Measurements from ENCODE around the gene ANO10. TPM values are rescaled to one million over a fixed set of nuclear protein-coding genes. Genes with fewer than 3 reads are reported as not detected.

Gene ANO10
- total and polyA plus RNA-seq, 2 of the 8 experiments (the other 6 are each of a cell fraction or from before 2014, with no cell fraction given), result 38.0 to 53.2 TPM

DNA sequence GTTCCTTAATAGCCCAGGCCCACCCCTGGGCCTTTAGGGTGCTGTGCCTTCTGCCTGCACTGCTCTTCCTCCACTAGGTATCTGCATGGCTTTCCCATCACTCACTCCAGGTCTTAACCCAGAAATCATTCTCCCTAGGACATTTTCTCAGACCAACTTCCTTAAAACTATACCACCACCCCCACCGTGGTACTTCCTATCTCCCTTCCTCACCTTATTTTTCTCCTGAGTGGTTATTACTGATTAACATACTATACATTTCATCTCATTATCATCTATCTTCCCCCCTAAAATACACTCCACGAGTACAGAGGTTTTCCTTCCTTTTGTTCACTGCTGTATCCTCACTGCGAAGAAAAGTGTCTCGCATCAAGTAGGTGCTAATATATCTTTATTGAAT, 115.2 kb downstream of the ANO10 start:
- H3K79me2 ChIP-seq (ENCODE audit: control insufficient read depth in 1 of 2, insufficient read depth in 2 of 2, low read length in 2 of 2), result no peaks in the 10 kb centered on the region
- no peak overlapping the region for H4K5ac ChIP-seq (ENCODE audit: insufficient read length, low read depth, low read length)
- no peaks in the 10 kb centered on the region for H3K4me1 ChIP-seq (replicated peaks in 1 of 4; ENCODE audit: control insufficient read depth in 3 of 4, insufficient read depth in 4 of 4, low read length in 3 of 4)
- no peak overlapping the region for H3K9ac ChIP-seq (replicated peaks in 1 of 4; ENCODE audit: extremely low read depth in 1 of 4, low read depth in 3 of 4, low read length in 3 of 4)
- no peaks in the 10 kb centered on the region for H3K79me1 ChIP-seq (ENCODE audit: low read depth, low read length)
- H2AFZ ChIP-seq (ENCODE audit: low read length), result no peak overlapping the region
- no peaks in the 10 kb centered on the region for H3K23me2 ChIP-seq (ENCODE audit: low read depth, low read length)
- no peak overlapping the region for H3K18ac ChIP-seq (ENCODE audit: extremely low read depth, low read length)
- no peak overlapping the region for H3K4me2 ChIP-seq (ENCODE audit: insufficient read depth in 1 of 2, low read depth in 2 of 2, low read length in 2 of 2)
- H3K56ac ChIP-seq (replicated peaks; ENCODE audit: insufficient read length, low read depth, low read length), result no peak overlapping the region
- no peaks in the 10 kb centered on the region for H3K9me3 ChIP-seq (ENCODE audit: insufficient read depth in 2 of 2, low read depth in 1 of 2, low read length in 1 of 2)
- no peak overlapping the region for H4K91ac ChIP-seq (replicated peaks; ENCODE audit: insufficient read length, low read length)
- H4K8ac ChIP-seq (ENCODE audit: extremely low read depth, insufficient read depth, low read length), result no peak overlapping the region
- H3K27me3 ChIP-seq (replicated peaks in 1 of 4; ENCODE audit: control insufficient read depth in 3 of 4, extremely low read depth in 1 of 4, insufficient read depth in 3 of 4, low read length in 3 of 4), result no peaks in the 10 kb centered on the region
- H3K4ac ChIP-seq (replicated peaks; ENCODE audit: insufficient read length, low read depth, low read length), result no peak overlapping the region
- H2BK5ac ChIP-seq (ENCODE audit: low read depth, low read length), result no peak overlapping the region
- H3K14ac ChIP-seq (ENCODE audit: insufficient read length), result no peak overlapping the region
- no peak overlapping the region for H2AK5ac ChIP-seq (ENCODE audit: low read depth, low read length)
- H2BK12ac ChIP-seq (ENCODE audit: low read depth, low read length), result no peak overlapping the region
- H3K23ac ChIP-seq (ENCODE audit: insufficient read length), result no peak overlapping the region
- no peak overlapping the region for H3K27ac ChIP-seq (ENCODE audit: low read depth, low read length)
- no peak overlapping the region for H2BK20ac ChIP-seq (ENCODE audit: low read length)
- 66% methylated on average over 4 of the region's 4 CpGs; no CpG with 5 or more reads in 1 of the 2 experiments for WGBS, 2 experiments (ENCODE audit: extremely low coverage in 1 of 2, insufficient coverage in 1 of 2, insufficient read length in 1 of 2, insufficient replicate concordance in 2 of 2, low coverage in 1 of 2, low lambda C conversion rate in 2 of 2, missing lambda C conversion rate in 1 of 2)
- no peak overlapping the region for H3K4me3 ChIP-seq (ENCODE audit: extremely low read depth in 1 of 4, insufficient read depth in 2 of 4, low read depth in 3 of 4, low read length in 4 of 4)
- no peak overlapping the region for H2BK120ac ChIP-seq (replicated peaks; ENCODE audit: low read depth, low read length)
- ChIA-PET CTCF (ENCODE audit: partially characterized antibody) (no interaction called here), POLR2A (ENCODE audit: partially characterized antibody) (no interaction called here)
- peaks cover 0 to 2% of the 10 kb centered on the region in 2 experiments for H4K20me1 ChIP-seq (replicated peaks in 1 of 2; ENCODE audit: control insufficient read depth in 1 of 2, insufficient read depth in 2 of 2, low read length in 2 of 2)
- TF ChIP-seq, protein P1, sequence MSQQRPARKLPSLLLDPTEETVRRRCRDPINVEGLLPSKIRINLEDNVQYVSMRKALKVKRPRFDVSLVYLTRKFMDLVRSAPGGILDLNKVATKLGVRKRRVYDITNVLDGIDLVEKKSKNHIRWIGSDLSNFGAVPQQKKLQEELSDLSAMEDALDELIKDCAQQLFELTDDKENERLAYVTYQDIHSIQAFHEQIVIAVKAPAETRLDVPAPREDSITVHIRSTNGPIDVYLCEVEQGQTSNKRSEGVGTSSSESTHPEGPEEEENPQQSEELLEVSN (IDR thresholded peaks at IDR 0.05), result no peak
- TF ChIP-seq, protein P2, sequence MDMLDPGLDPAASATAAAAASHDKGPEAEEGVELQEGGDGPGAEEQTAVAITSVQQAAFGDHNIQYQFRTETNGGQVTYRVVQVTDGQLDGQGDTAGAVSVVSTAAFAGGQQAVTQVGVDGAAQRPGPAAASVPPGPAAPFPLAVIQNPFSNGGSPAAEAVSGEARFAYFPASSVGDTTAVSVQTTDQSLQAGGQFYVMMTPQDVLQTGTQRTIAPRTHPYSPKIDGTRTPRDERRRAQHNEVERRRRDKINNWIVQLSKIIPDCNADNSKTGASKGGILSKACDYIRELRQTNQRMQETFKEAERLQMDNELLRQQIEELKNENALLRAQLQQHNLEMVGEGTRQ (IDR thresholded peaks at IDR 0.05; ENCODE audit: low read length), result no peak
- TF ChIP-seq CHD2 (IDR thresholded peaks at IDR 0.05; ENCODE audit: low read length) (no peak), EGR1 (IDR thresholded peaks at IDR 0.05; ENCODE audit: borderline replicate concordance, low read depth, low read length) (no peak), SP1 (IDR thresholded peaks at IDR 0.05; ENCODE audit: low read depth, low read length) (no peak), KDM5A (IDR thresholded peaks at IDR 0.05; ENCODE audit: low read length) (no peak), KDM4A (IDR thresholded peaks at IDR 0.05; ENCODE audit: low read depth, low read length, severe bottlenecking) (no peak), TBP (IDR thresholded peaks at IDR 0.05; ENCODE audit: low read depth, low read length) (no peak), RAD21 (IDR thresholded peaks at IDR 0.05 in 1 of 2, conservative IDR thresholded peaks at IDR 0.05 in 1 of 2; ENCODE audit: low read depth in 2 of 2, low read length in 2 of 2) (no peak), HDAC6 (IDR thresholded peaks at IDR 0.05; ENCODE audit: low read depth, low read length) (no peak), RBBP5 (IDR thresholded peaks at IDR 0.05; ENCODE audit: borderline replicate concordance, low read depth, low read length) (no peak)
- DNase-seq (ENCODE audit: low read depth in 1 of 2, low spot score in 2 of 2) (no peak), FAIRE-seq (no peak)
- H3K36me3 ChIP-seq (ENCODE audit: control insufficient read depth in 2 of 4, insufficient read depth in 4 of 4, low read length in 3 of 4), result no peaks in the 10 kb centered on the region; a peak in 1 of 8 replicates
- H2BK15ac ChIP-seq (ENCODE audit: low read length), result no peak overlapping the region

Data from H1 (cell line).